Ascending aorta (tissue), 2 donors: Measurements from ENCODE around the gene NHLRC4. TPM values are rescaled to one million over a fixed set of nuclear protein-coding genes. Genes with fewer than 3 reads are reported as not detected.

Source experiments
- DNase-seq, 2 donors: peaks; one replicate each; pipeline ENCODE4 v3.0.0-alpha.2; 2019; ENCODE audit warnings: low spot score in 2 of 2
- H3K27ac ChIP-seq, 2 donors: fragments of 200-600 bp; sonication (generic); one replicate each; pipeline ENCODE4 v1.5.1; 2016 to 2017; ENCODE audit warnings: mild to moderate bottlenecking in 1 of 2
- H3K27me3 ChIP-seq: fragments of 200-600 bp; sonication (generic); one replicate; pipeline ENCODE4 v1.5.1; 2017
- H3K36me3 ChIP-seq, 2 donors: fragments of 200-600 bp; sonication (generic); one replicate each; pipeline ENCODE4 v1.5.1; 2016
- H3K4me1 ChIP-seq, 2 donors: fragments of 200-600 bp; sonication (generic); one replicate each; pipeline ENCODE4 v1.5.1; 2016 to 2017; ENCODE audit warnings: mild to moderate bottlenecking in 1 of 2
- H3K4me3 ChIP-seq, 2 donors: fragments of 200-600 bp; sonication (generic); one replicate each; pipeline ENCODE4 v1.5.1; 2016 to 2017; ENCODE audit warnings: mild to moderate bottlenecking in 1 of 2
- H3K9me3 ChIP-seq, 2 donors: fragments of 200-600 bp; sonication (generic); one replicate each; pipeline ENCODE4 v1.5.1; 2016
- intact Hi-C: fragments of 100-400 bp; cut with DNase I; formaldehyde crosslinking; loops from one replicate; pipeline ENCODE4 v1.15.1; 2023
- total RNA-seq: library from RNA; depleted of rRNA; stranded (reverse); fragments of >200 nt; gene quantifications from one replicate; pipeline ENCODE4 v1.1.0, GENCODE V29; 2016
- TF ChIP-seq, protein P1 (sequence below), 3 experiments: fragments of 200-600 bp in 2 of 3; fragments of 450-650 bp in 1 of 3; sonication (generic) in 2 of 3; IDR thresholded peaks; one replicate each; pipeline ENCODE4 v1.5.1; 2016 to 2019; ENCODE audit warnings: antibody characterized with exemption in 3 of 3, mild to moderate bottlenecking in 1 of 3, moderate library complexity in 1 of 3

NHLRC4 gene
- total RNA-seq, 1 donor from 2014 or later, result not detected

DNA sequence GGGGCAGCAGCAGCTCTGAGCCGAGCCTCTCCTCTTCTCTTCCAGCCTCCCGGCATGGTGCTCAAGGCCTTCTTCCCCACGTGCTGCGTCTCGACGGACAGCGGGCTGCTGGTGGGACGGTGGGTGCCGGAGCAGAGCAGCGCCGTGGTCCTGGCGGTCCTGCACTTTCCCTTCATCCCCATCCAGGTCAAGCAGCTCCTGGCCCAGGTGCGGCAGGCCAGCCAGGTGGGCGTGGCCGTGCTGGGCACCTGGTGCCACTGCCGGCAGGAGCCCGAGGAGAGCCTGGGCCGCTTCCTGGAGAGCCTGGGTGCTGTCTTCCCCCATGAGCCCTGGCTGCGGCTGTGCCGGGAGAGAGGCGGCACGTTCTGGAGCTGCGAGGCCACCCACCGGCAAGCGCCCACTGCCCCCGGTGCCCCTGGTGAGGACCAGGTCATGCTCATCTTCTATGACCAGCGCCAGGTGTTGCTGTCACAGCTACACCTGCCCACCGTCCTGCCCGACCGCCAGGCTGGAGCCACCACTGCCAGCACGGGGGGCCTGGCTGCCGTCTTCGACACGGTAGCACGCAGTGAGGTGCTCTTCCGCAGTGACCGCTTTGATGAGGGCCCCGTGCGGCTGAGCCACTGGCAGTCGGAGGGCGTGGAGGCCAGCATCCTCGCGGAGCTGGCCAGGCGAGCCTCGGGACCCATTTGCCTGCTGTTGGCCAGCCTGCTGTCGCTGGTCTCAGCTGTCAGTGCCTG lies 7.4 kb downstream of the NHLRC4 start:
- no peak for DNase-seq
- intact Hi-C loops, result no loop called here
- Histone ChIP-seq H3K36me3 (peaks cover 21 to 27% of the 10 kb centered on the region in 2 donors), H3K4me1 (peaks cover 0 to 7% of the 10 kb centered on the region in 2 donors), H3K4me3 (no peak overlapping the region), H3K27me3 (no peaks in the 10 kb centered on the region), H3K27ac (no peak overlapping the region), H3K9me3 (no peaks in the 10 kb centered on the region)
- TF ChIP-seq, protein P1, sequence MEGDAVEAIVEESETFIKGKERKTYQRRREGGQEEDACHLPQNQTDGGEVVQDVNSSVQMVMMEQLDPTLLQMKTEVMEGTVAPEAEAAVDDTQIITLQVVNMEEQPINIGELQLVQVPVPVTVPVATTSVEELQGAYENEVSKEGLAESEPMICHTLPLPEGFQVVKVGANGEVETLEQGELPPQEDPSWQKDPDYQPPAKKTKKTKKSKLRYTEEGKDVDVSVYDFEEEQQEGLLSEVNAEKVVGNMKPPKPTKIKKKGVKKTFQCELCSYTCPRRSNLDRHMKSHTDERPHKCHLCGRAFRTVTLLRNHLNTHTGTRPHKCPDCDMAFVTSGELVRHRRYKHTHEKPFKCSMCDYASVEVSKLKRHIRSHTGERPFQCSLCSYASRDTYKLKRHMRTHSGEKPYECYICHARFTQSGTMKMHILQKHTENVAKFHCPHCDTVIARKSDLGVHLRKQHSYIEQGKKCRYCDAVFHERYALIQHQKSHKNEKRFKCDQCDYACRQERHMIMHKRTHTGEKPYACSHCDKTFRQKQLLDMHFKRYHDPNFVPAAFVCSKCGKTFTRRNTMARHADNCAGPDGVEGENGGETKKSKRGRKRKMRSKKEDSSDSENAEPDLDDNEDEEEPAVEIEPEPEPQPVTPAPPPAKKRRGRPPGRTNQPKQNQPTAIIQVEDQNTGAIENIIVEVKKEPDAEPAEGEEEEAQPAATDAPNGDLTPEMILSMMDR (IDR thresholded peaks at IDR 0.05), result no peak

DNA sequence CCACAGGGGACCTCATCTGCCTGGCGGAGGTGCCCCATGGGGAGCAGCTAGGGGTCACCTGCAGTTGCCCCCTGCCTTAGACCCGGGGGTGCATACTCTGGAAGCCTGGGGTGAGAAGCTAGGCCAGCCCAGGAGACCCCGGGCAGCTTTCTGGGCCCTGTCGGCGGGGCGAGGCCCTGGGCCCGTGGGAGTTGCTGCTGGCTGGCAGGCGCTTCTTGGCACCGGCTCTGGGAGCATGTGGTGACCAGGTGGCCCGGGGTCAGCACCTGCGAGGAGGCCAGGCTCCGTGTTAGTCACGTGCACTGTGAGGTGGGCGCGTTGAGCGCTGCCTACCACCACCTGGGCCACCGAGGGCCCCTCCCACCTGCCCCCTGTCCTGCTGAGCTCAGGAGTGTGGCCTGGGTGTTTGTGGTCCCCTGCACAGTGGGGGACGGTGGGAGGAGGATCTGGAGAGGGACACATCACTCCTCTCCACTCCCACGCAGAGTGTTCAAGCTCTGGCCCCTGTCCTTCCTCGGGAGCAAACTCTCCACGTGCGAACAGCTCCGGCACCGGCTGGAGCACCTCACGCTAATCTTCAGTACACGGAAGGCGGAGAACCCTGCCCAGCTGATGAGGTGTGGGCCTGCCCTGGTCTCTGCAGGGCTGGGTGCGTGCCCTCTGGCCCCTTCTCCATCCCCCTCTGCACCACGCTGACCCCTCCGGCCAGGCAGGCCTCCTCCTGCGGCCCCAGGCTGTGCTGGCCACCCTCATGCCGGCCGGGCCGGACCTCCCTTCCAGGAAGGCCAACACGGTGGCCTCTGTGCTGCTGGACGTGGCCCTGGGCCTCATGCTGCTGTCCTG lies 8.8 kb downstream of the NHLRC4 start:
- TF ChIP-seq, protein P1 (IDR thresholded peaks at IDR 0.05), result no peak
- intact Hi-C loops, result no loop called here
- H3K36me3 ChIP-seq, result peaks cover 21 to 27% of the 10 kb centered on the region in 2 donors

DNA sequence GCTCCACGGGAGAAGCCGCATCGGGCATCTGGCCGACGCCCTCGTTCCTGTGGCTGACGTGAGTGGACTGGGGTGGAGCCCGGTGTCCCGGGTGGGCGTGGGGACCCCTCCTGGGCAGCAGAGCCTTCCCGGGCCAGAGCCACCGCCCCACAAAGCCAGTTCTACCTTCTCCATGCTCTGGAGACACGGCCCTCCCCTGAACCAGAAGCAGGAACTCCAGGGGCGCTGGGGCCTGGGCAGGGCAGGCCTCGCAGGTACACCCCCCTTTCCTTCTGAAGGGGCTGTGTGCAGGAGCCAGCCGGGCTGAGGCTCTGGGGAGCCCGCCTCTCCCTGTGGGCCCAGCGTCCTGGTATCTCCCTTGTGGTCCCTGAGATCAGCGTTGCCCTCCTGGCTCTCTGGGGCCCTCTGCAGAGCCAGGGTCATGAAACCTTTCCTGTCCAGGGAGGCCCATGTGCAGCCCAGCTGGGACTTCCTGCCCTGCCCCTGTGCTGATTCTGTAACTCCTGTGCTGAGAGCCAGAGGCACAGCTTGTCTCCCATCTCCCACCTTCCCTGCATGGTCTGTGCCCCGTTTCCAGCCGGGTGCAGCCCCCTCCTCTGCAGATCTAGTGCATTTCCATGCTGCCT lies 9.5 kb downstream of the NHLRC4 start:
- Histone ChIP-seq H3K4me3 (no peak overlapping the region), H3K27me3 (no peaks in the 10 kb centered on the region), H3K27ac (no peak overlapping the region), H3K4me1 (no peaks in the 10 kb centered on the region), H3K36me3 (peaks cover 27 to 28% of the 10 kb centered on the region in 2 donors), H3K9me3 (no peaks in the 10 kb centered on the region)
- TF ChIP-seq, protein P1 (IDR thresholded peaks at IDR 0.05), result no peak
- intact Hi-C loops, result no loop called here
- DNase-seq, result no peak

More for the DNA sequence above, 8.8 kb downstream of the NHLRC4 start:
- Histone ChIP-seq H3K4me3 (no peak overlapping the region), H3K4me1 (peaks cover 0 to 2% of the 10 kb centered on the region in 2 donors), H3K27me3 (no peaks in the 10 kb centered on the region), H3K27ac (no peak overlapping the region), H3K9me3 (no peaks in the 10 kb centered on the region)
- no peak for DNase-seq

DNA sequence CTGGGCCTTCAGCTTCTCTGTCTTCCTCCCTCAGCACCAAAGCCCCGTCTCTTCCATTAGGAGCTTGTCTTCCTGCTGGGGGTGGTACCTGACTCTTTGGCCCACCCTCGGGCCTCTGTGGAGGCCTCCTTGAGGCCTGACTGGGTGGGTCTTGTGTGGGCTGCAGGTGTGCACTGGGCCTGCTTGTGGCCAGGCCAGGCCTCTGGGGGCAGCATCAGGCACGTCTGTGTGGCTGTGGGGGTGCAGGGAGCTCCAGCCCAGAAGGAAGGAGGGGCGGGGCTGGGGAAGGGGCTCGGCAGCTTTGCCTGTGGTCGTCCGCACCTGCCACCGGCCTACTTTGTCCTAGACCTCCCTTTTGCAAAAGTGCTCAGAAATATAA lies 10.0 kb downstream of the NHLRC4 start:
- no peaks in the 10 kb centered on the region for H3K4me1 ChIP-seq
- no peak for DNase-seq
- TF ChIP-seq, protein P1 (IDR thresholded peaks at IDR 0.05), result no peak
- no peak overlapping the region for H3K4me3 ChIP-seq
- H3K27me3 ChIP-seq, result no peaks in the 10 kb centered on the region
- intact Hi-C loops, result no loop called here
- H3K36me3 ChIP-seq, result peaks cover 27 to 28% of the 10 kb centered on the region in 2 donors
- H3K9me3 ChIP-seq, result no peaks in the 10 kb centered on the region
- no peak overlapping the region for H3K27ac ChIP-seq

DNA sequence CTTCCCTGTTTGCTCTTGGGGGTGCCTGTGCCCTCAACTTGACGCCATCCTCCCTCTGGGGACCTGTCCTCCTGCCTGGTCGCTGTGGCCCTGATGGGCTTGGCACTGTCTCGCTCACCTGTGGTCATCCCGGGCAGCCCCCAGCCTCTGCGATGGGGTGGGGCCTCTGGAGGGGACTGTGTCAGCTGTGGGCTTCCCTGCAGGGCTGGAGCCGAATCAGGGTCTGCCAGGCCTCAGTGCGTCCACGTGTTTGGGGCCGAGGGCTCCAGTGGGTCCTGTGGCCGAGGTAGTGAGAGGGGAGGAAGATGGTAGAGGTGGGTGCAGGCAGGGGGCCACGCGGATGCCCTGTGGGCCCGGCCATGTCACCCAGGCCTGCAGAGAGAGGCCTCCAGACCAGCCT lies 11.0 kb downstream of the NHLRC4 start:
- Histone ChIP-seq H3K27me3 (no peaks in the 10 kb centered on the region), H3K36me3 (peaks cover 28 to 31% of the 10 kb centered on the region in 2 donors), H3K27ac (no peak overlapping the region), H3K9me3 (no peaks in the 10 kb centered on the region), H3K4me1 (no peaks in the 10 kb centered on the region), H3K4me3 (no peak overlapping the region)
- TF ChIP-seq, protein P1 (IDR thresholded peaks at IDR 0.05), result no peak
- no peak for DNase-seq
- intact Hi-C loops, result no loop called here
